ENCODE measurements around the gene C16orf54. TPM values are rescaled to one million over a fixed set of nuclear protein-coding genes. Genes with fewer than 3 reads are reported as not detected.

Gene C16orf54
- total and polyA plus RNA-seq, 4 donors, result 0.38 to 2.4 (median 0.84) TPM

DNA sequence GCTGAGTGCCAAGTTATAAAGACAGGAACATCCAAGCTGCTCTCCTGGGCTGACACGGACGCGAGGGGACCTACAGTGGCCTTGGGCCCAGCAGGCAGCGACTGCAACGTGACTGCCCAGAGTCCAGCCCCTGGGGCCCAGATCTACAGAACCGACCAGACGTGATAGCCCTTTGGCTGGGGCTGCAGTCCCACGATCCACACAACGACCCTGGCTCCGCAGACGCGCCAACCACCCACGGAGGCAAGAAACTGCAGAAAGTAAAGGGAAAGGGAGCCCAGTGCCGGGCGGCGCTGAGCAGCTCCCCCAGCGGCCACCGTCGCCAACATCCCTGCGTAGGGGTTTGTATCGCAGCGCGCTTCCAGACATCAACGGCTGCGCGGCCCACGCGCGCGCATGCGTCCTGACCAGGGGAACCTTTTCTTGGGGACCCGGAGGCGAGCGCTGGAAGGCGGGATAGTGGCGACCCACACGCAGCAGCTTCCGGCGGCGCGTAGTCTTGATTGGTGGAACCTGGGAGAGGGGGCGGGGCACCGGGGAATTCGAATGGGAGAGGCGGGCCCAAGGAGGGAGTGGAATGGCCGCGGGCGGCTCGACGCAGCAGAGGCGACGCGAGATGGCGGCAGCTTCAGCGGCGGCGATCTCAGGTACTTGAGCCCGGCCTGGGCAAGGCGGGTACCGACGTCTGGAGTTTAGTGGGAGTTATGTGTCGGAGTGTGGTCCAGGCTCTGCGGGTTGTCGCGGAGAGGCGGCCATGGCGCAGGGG is 44.6 kb upstream of the C16orf54 start, which contains the start of gene KIF22:
KIF22 (plus strand) TSS at position 569 of the 766 bp plus-strand sequence; CDS start at position 578, 9 bp downstream.
- H3K4me3 ChIP-seq (ENCODE audit: low read depth in 1 of 3, low read length in 3 of 3), result peak within 1 kb of the TSS; percentile 68 to 91 (median 74)
- peaks cover 3 to 22% (median 12%) of the 10 kb centered on the region in 4 donors for H3K4me1 ChIP-seq (ENCODE audit: control insufficient read depth in 4 of 4, insufficient read depth in 4 of 4, low read length in 3 of 4)
- H3K9ac ChIP-seq (ENCODE audit: low read depth in 1 of 2, low read length in 2 of 2), result peak within 1 kb of the TSS; percentile 53 to 89
- no peaks in the 10 kb centered on the region for H3K27me3 ChIP-seq (ENCODE audit: control insufficient read depth in 4 of 4, insufficient read depth in 4 of 4, low read length in 3 of 4)
- no peaks in the 10 kb centered on the region for H3K9me3 ChIP-seq (ENCODE audit: control insufficient read depth in 4 of 4, low read length in 3 of 4)
- DNase-seq (ENCODE audit: low spot score), result peak; percentile 100
- peak within 1 kb of the TSS; percentile 70 to 89 for H3K27ac ChIP-seq (ENCODE audit: low read depth in 1 of 2, low read length in 2 of 2)
- under 1% methylated on average over 67 of the region's 67 CpGs for WGBS
- H3K36me3 ChIP-seq (ENCODE audit: control insufficient read depth in 4 of 4, insufficient read depth in 3 of 4, low read depth in 1 of 4, low read length in 3 of 4), result no peaks in the 10 kb centered on the region
- TF ChIP-seq NR2F2 (IDR thresholded peaks at IDR 0.05) (no peak), TAF1 (conservative IDR thresholded peaks at IDR 0.05) (peak; percentile 85), REST (IDR thresholded peaks at IDR 0.05) (peak; percentile 85), CTCF (IDR thresholded peaks at IDR 0.05; ENCODE audit: low read depth, low read length, missing input control) (peak; percentile 65), ZBTB33 (IDR thresholded peaks at IDR 0.05) (peak; percentile 71), EGR1 (IDR thresholded peaks at IDR 0.05; ENCODE audit: low read depth in 2 of 2) (peak; percentile 58 to 82), MAX (IDR thresholded peaks at IDR 0.05) (peak; percentile 70), JUND (IDR thresholded peaks at IDR 0.05) (peak in 1 of 2 donors; percentile 46), HNF4G (IDR thresholded peaks at IDR 0.05) (no peak), FOXA2 (IDR thresholded peaks at IDR 0.05) (no peak), GABPA (IDR thresholded peaks at IDR 0.05 in 1 of 2, conservative IDR thresholded peaks at IDR 0.05 in 1 of 2) (peak; percentile 91 to 97), RXRA (IDR thresholded peaks at IDR 0.05) (peak in 1 of 2 donors; percentile 48), SP1 (IDR thresholded peaks at IDR 0.05) (peak; percentile 87), RAD21 (IDR thresholded peaks at IDR 0.05) (peak; percentile 71 to 79), HNF4A (conservative IDR thresholded peaks at IDR 0.05) (peak in 1 of 2 donors; percentile 36), YY1 (IDR thresholded peaks at IDR 0.05) (peak; percentile 96), ATF3 (IDR thresholded peaks at IDR 0.05) (no peak), FOXA1 (IDR thresholded peaks at IDR 0.05) (peak; percentile 73)
